ENCODE data around the gene PCBP4. TPM values are rescaled to one million over a fixed set of nuclear protein-coding genes. Genes with fewer than 3 reads are reported as not detected.
A peak's percentile ranks its signal among the peaks of the same experiment; 100 is the strongest.

The PCBP4 gene
- total RNA-seq, 4 donors from 2014 or later = 31.3 to 44.7 (median 37.7) TPM

- Histone ChIP-seq H3K9me3 (no peaks in the 10 kb centered on the region), H3K27me3 (no peaks in the 10 kb centered on the region), H3K4me3 (no peak overlapping the region), H3K36me3 (no peaks in the 10 kb centered on the region), H3K27ac (peak overlapping the region in 1 of 4 donors; percentile 98), H3K4me1 (peaks cover 0 to 51% (median 15%) of the 10 kb centered on the region in 4 donors)
- no peak for DNase-seq
- TF ChIP-seq CTCF (IDR thresholded peaks at IDR 0.05) (no peak), POLR2A (IDR thresholded peaks at IDR 0.05) (no peak)
Measured at GRCh38 chr3:51980253-51980652, 13.0 kb upstream of the PCBP4 start.

- DNase-seq = no peak
- Histone ChIP-seq H3K4me1 (peaks cover 4 to 49% (median 20%) of the 10 kb centered on the region in 4 donors), H3K36me3 (no peaks in the 10 kb centered on the region), H3K4me3 (no peak overlapping the region), H3K27me3 (no peaks in the 10 kb centered on the region), H3K27ac (no peak overlapping the region), H3K9me3 (no peaks in the 10 kb centered on the region)
- TF ChIP-seq CTCF (IDR thresholded peaks at IDR 0.05) (no peak), POLR2A (IDR thresholded peaks at IDR 0.05) (no peak)
Measured at GRCh38 chr3:51978143-51978502, 10.9 kb upstream of the PCBP4 start.

- no peak for DNase-seq
- Histone ChIP-seq H3K36me3 (no peaks in the 10 kb centered on the region), H3K27ac (peak overlapping the region in 1 of 4 donors; percentile 10), H3K4me3 (no peak overlapping the region), H3K9me3 (no peaks in the 10 kb centered on the region), H3K4me1 (peaks cover 4 to 45% (median 19%) of the 10 kb centered on the region in 4 donors), H3K27me3 (no peaks in the 10 kb centered on the region)
- no peak for TF ChIP-seq POLR2A (IDR thresholded peaks at IDR 0.05)
- TF ChIP-seq CTCF (IDR thresholded peaks at IDR 0.05) = no peak
Measured at GRCh38 chr3:51977446-51978142, 10.3 kb upstream of the PCBP4 start.

GRCh38 chr3:51975852-51976549 lies 8.7 kb upstream of the PCBP4 start:
- H3K4me1 ChIP-seq = peaks cover 4 to 35% (median 10%) of the 10 kb centered on the region in 4 donors
- H3K4me3 ChIP-seq = peak overlapping the region; percentile 51 to 85 (median 77)

More at GRCh38 chr3:51975852-51976549, 8.7 kb upstream of the PCBP4 start:
- Histone ChIP-seq H3K27me3 (no peaks in the 10 kb centered on the region), H3K9me3 (no peaks in the 10 kb centered on the region), H3K36me3 (no peaks in the 10 kb centered on the region), H3K27ac (peak overlapping the region in 3 of 4 donors; percentile 89 to 92 (median 90))
- peak in 2 of 3 donors; percentile 77 to 82 for DNase-seq
- TF ChIP-seq CTCF (IDR thresholded peaks at IDR 0.05) = peak in 1 of 6 experiments; percentile 9
- TF ChIP-seq POLR2A (IDR thresholded peaks at IDR 0.05) = no peak
